HepG2 (cell line): ENCODE measurements around the gene CHSY3. TPM values are rescaled to one million over a fixed set of nuclear protein-coding genes. Genes with fewer than 3 reads are reported as not detected.

Experiments used
- ATAC-seq: fragments of 200-7000 bp; cut with Tn5 transposase; 3 replicates; pipeline ENCODE4 v1.9.1; 2020; ENCODE audit warnings: mild to moderate bottlenecking, moderate library complexity
- BruUV-seq: library from RNA; stranded (reverse); fragments of 400-500 nt; replicated peaks from 2 replicates; lab custom pipeline; 2021; lab: Mats Ljungman, UMichigan
- CTCF ChIA-PET: fragments of 300-600 bp; formaldehyde crosslinking; extraction: SDS; loops from one replicate; lab custom pipeline; 2021; ENCODE audit warnings: low total read pairs, inconsistent platforms, low intra/inter-chr PET ratio; lab: Yijun Ruan, JAX
- POLR2A ChIA-PET: fragments of 350-600 bp; sonication (Branson Sonifier 250); formaldehyde crosslinking; loops from one replicate; lab custom pipeline; 2020; ENCODE audit warnings: antibody characterized with exemption, inconsistent platforms; lab: Yijun Ruan, JAX
- DNase-seq: peaks from one replicate; pipeline ENCODE4 v3.0.0-alpha.2; 2015; ENCODE audit warnings: low spot score
- FAIRE-seq: peaks from 3 replicates; lab custom pipeline; 2011; peaks lifted over from hg19 to GRCh38; lab: Jason Lieb, UNC
- H2AFZ ChIP-seq: one replicate; pipeline ENCODE4 v1.6.1; 2011; ENCODE audit warnings: low read length, inconsistent platforms
- H3K27ac ChIP-seq: fragments of 300-600 bp; 3 replicates; pipeline ENCODE4 v1.8.0; 2011; ENCODE audit warnings: mixed run types, mild to moderate bottlenecking, mixed read lengths, low read length, inconsistent platforms; ENCODE audit not compliant: insufficient read depth; ENCODE audit errors: extremely low read length
- H3K27me3 ChIP-seq, 2 experiments: fragments of 200-600 bp in 1 of 2; 2 replicates in 1 of 2; 3 replicates in 1 of 2; pipeline versions ENCODE4 v1.6.0 to v1.8.0; 2011; ENCODE audit warnings: low read length in 2 of 2, mild to moderate bottlenecking in 2 of 2, moderate library complexity in 2 of 2, inconsistent platforms in 1 of 2; ENCODE audit not compliant: insufficient read depth in 2 of 2, control insufficient read depth in 1 of 2
- H3K36me3 ChIP-seq, 2 experiments: fragments of 200-600 bp in 1 of 2; replicated peaks in 1 of 2; 2 replicates in 1 of 2; 3 replicates in 1 of 2; pipeline versions ENCODE4 v1.5.1 to v1.8.0; 2011; ENCODE audit warnings: low read length in 2 of 2, inconsistent platforms in 1 of 2; ENCODE audit not compliant: insufficient read depth in 2 of 2, control insufficient read depth in 1 of 2
- H3K4me1 ChIP-seq: 2 replicates; pipeline ENCODE4 v1.5.1; 2012; ENCODE audit warnings: low read length, inconsistent platforms; ENCODE audit not compliant: insufficient read depth
- H3K4me2 ChIP-seq: 2 replicates; pipeline ENCODE4 v1.6.0; 2011; ENCODE audit warnings: low read depth, low read length, inconsistent platforms
- H3K4me3 ChIP-seq, 3 experiments: fragments of 200-600 bp in 1 of 3; sonication (generic), shearing (Covaris generic) in 1 of 3; replicated peaks in 1 of 3; 2 replicates each; pipeline ENCODE4 v1.5.1; 2011 to 2016; ENCODE audit warnings: low read length in 3 of 3, inconsistent platforms in 2 of 3, low read depth in 2 of 3, mild to moderate bottlenecking in 2 of 3, control low read depth in 1 of 3, mixed read lengths in 1 of 3; ENCODE audit not compliant: insufficient read depth in 1 of 3
- H3K79me2 ChIP-seq: one replicate; pipeline ENCODE4 v1.6.1; 2011; ENCODE audit warnings: low read length, inconsistent platforms; ENCODE audit not compliant: insufficient read depth
- H3K9ac ChIP-seq: 2 replicates; pipeline ENCODE4 v1.6.0; 2011; ENCODE audit warnings: mild to moderate bottlenecking, low read depth, low read length, inconsistent platforms; ENCODE audit not compliant: insufficient read depth
- H3K9me3 ChIP-seq: 2 replicates; pipeline ENCODE4 v1.5.1; 2012; ENCODE audit warnings: mild to moderate bottlenecking, low read length
- H4K20me1 ChIP-seq: 2 replicates; pipeline ENCODE4 v1.6.0; 2011; ENCODE audit warnings: inconsistent platforms, mild to moderate bottlenecking, low read length, moderate library complexity; ENCODE audit not compliant: insufficient read depth
- BRCA1 ChIP-seq: sonication (generic); formaldehyde crosslinking; IDR thresholded peaks from 2 replicates; pipeline ENCODE4 v1.4.0; 2020; ENCODE audit warnings: missing genetic modification reagents
- MEF2D ChIP-seq: sonication (generic); formaldehyde crosslinking; IDR thresholded peaks from 2 replicates; pipeline ENCODE4 v1.5.1; 2020; ENCODE audit warnings: mild to moderate bottlenecking, missing genetic modification reagents
- MLLT10 ChIP-seq: sonication (generic); formaldehyde crosslinking; IDR thresholded peaks from 2 replicates; pipeline ENCODE4 v1.4.0; 2020; ENCODE audit warnings: missing genetic modification reagents
- NAIF1 ChIP-seq: sonication (generic); formaldehyde crosslinking; IDR thresholded peaks from 2 replicates; pipeline ENCODE4 v1.5.0; 2020; ENCODE audit warnings: mild to moderate bottlenecking, missing genetic modification reagents, borderline replicate concordance
- NR2F6 ChIP-seq, 2 experiments: IDR thresholded peaks; 2 replicates each; pipeline ENCODE4 v1.6.1; 2016; ENCODE audit warnings: antibody characterized with exemption in 1 of 2, mild to moderate bottlenecking in 1 of 2
- SAFB2 ChIP-seq: sonication (generic); formaldehyde crosslinking; IDR thresholded peaks from 2 replicates; pipeline ENCODE4 v1.5.1; 2020; ENCODE audit warnings: missing genetic modification reagents, low read depth, mild to moderate bottlenecking, borderline replicate concordance
- SRF ChIP-seq: IDR thresholded peaks from 2 replicates; pipeline ENCODE4 v1.6.1; 2011; ENCODE audit warnings: mild to moderate bottlenecking, low read depth, low read length, moderate library complexity
- TMF1 ChIP-seq: sonication (generic); formaldehyde crosslinking; IDR thresholded peaks from 2 replicates; pipeline ENCODE4 v1.8.1; 2022; ENCODE audit warnings: low read depth, missing genetic modification reagents
- ZNF296 ChIP-seq: sonication (generic); formaldehyde crosslinking; conservative IDR thresholded peaks from 2 replicates; pipeline ENCODE4 v1.5.0; 2020; ENCODE audit warnings: mild to moderate bottlenecking, missing genetic modification reagents
- ZNF513 ChIP-seq: sonication (generic); formaldehyde crosslinking; conservative IDR thresholded peaks from 2 replicates; pipeline ENCODE4 v1.5.0; 2020; ENCODE audit warnings: missing genetic modification reagents
- ZNF619 ChIP-seq: sonication (generic); formaldehyde crosslinking; IDR thresholded peaks from 2 replicates; pipeline ENCODE4 v1.4.0; 2020; ENCODE audit warnings: mild to moderate bottlenecking, missing genetic modification reagents
- ZNF816 ChIP-seq: sonication (generic); formaldehyde crosslinking; IDR thresholded peaks from 2 replicates; pipeline ENCODE4 v1.8.0; 2022; ENCODE audit warnings: missing genetic modification reagents, mild to moderate bottlenecking, borderline replicate concordance
- WGBS: methylation state at CpG from one replicate; pipeline ENCODE4 v1.1.6; 2017; ENCODE audit warnings: low lambda C conversion rate; 5-methylcytosine and 5-hydroxymethylcytosine counted together
- in situ Hi-C: cut with HindIII; loops from 2 replicates; pipeline ENCODE4 v1.10.0; 2017; ENCODE audit warnings: low pct_unique_long_range_greater_than_20kb; ENCODE audit not compliant: extremely low pct_ligation_motif_present
- intact Hi-C: fragments of 100-400 bp; cut with micrococcal nuclease; formaldehyde crosslinking; loops from one replicate; pipeline ENCODE4 v1.10.0; 2022; ENCODE audit not compliant: unreplicated experiment
- polyA plus RNA-seq, 8 experiments: library from polyadenylated mRNA; depleted of rRNA in 3 of 8; stranded (reverse) in 7 of 8; unstranded in 1 of 8; fragments of >200 nt; fragmentation: Illumina TruSeq in 4 of 8; extraction: Trizol in 4 of 8; gene quantifications; 2 replicates each; pipeline versions ENCODE4 v1.2.1 to v1.2.3, GENCODE V29; 2011 to 2016; ENCODE audit warnings: low read depth in 4 of 8, missing spikeins in 1 of 8, mixed read lengths in 1 of 8; ENCODE audit not compliant: insufficient read depth in 1 of 8
- total RNA-seq, 5 experiments: library from RNA; depleted of rRNA; stranded (reverse); fragments of >200 nt; fragmentation: Illumina TruSeq; extraction: Trizol; gene quantifications; 2 replicates each; pipeline ENCODE4 v1.2.3, GENCODE V29; 2016; ENCODE audit warnings: low read depth in 1 of 5

The CHSY3 gene
- total and polyA plus RNA-seq, 2 of the 13 experiments (the other 11 are each of a cell fraction or from before 2014, with no cell fraction given), result 0.26 to 4.1 TPM

GRCh38 chr5:130050585-130050984, 146.3 kb downstream of the CHSY3 start:
- FAIRE-seq (no peak), DNase-seq (no peak), ATAC-seq (no peak)
- Histone ChIP-seq H3K27me3 (no peaks in the 10 kb centered on the region), H3K4me2 (no peak overlapping the region), H3K4me1 (no peaks in the 10 kb centered on the region), H3K36me3 (no peaks in the 10 kb centered on the region), H4K20me1 (no peaks in the 10 kb centered on the region), H2AFZ (no peak overlapping the region), H3K4me3 (no peak overlapping the region), H3K9ac (no peak overlapping the region), H3K79me2 (no peaks in the 10 kb centered on the region), H3K9me3 (no peaks in the 10 kb centered on the region), H3K27ac (no peak overlapping the region)
- 49% methylated on average over 3 of the region's 3 CpGs for WGBS
- ChIA-PET POLR2A (no interaction called here), CTCF (no interaction called here)
- intact Hi-C loops, result no loop called here
- no TSS peak for BruUV-seq
- TF ChIP-seq MLLT10 (no peak), BRCA1 (CRISPR knock-in tag) (no peak), NAIF1 (CRISPR knock-in tag) (no peak), SRF (no peak), NR2F6 (IDR thresholded peaks at IDR 0.05) (no peak), NR2F6 (CRISPR knock-in tag; IDR thresholded peaks at IDR 0.05) (no peak), ZNF513 (no peak), SAFB2 (CRISPR knock-in tag) (no peak), ZNF619 (CRISPR knock-in tag) (no peak), TMF1 (CRISPR knock-in tag) (no peak), MEF2D (CRISPR knock-in tag) (no peak), ZNF816 (no peak), ZNF296 (no peak)
- in situ Hi-C loops, result no loop called here
